Effector CD4-positive, alpha-beta T cell (primary cell): ENCODE data around the gene LRR1.
A peak's percentile ranks its signal among the peaks of the same experiment; 100 is the strongest.
"Not testable (repeated sequence)": the region's sequence is repeated elsewhere in the genome, so short reads cannot be mapped to it uniquely, and the experiment has no call there.

ENCODE experiments used
- DNase-seq: peaks from one replicate; pipeline ENCODE4 v3.0.0-alpha.2; 2020

The LRR1 gene

GRCh38 chr14:49586673-49587460, 11.9 kb upstream of the LRR1 start:
- DNase-seq = no peak

GRCh38 chr14:49589387-49589786, 9.4 kb upstream of the LRR1 start:
- no peak for DNase-seq

GRCh38 chr14:49593016-49593415, 5.7 kb upstream of the LRR1 start:
- no peak for DNase-seq

GRCh38 chr14:49594347-49595091, 4.2 kb upstream of the LRR1 start:
- DNase-seq = no peak

GRCh38 chr14:49598189-49598484, 603 bp upstream of the LRR1 start:
- DNase-seq = no peak

GRCh38 chr14:49607583-49607982, 8.8 kb downstream of the LRR1 start:
- DNase-seq = no peak

GRCh38 chr14:49612251-49612650, 13.5 kb downstream of the LRR1 start:
- no peak for DNase-seq

GRCh38 chr14:49612671-49613070, 13.9 kb downstream of the LRR1 start:
- no peak for DNase-seq

- no peak for DNase-seq
Measured at GRCh38 chr14:49614196-49614595, 15.5 kb downstream of the LRR1 start.

GRCh38 chr14:49615776-49616175, 17.0 kb downstream of the LRR1 start:
- DNase-seq = no peak

- DNase-seq = no peak
Measured at GRCh38 chr14:49617852-49618519, 19.2 kb downstream of the LRR1 start.

- not testable (repeated sequence) for DNase-seq
Measured at GRCh38 chr14:49619273-49619672, 20.5 kb downstream of the LRR1 start.

- no peak for DNase-seq
Measured at GRCh38 chr14:49619730-49620129, 21.0 kb downstream of the LRR1 start.

- DNase-seq = peak; percentile 92
Measured at GRCh38 chr14:49620182-49621113, 21.7 kb downstream of the LRR1 start, which contains the start of the genes MGAT2 and RPL36AL. MGAT2 (plus strand) TSS chr14:49620799; CDS start chr14:49621269, 470 bp downstream. RPL36AL (minus strand) TSS chr14:49620626; CDS start chr14:49619104, 1,522 bp downstream.

- peak; percentile 42 for DNase-seq
Measured at GRCh38 chr14:49621114-49621881, 22.6 kb downstream of the LRR1 start.

GRCh38 chr14:49622022-49622607, 23.4 kb downstream of the LRR1 start:
- DNase-seq = no peak

GRCh38 chr14:49623387-49623786, 24.6 kb downstream of the LRR1 start:
- no peak for DNase-seq

GRCh38 chr14:49623941-49624839, 25.4 kb downstream of the LRR1 start:
- peak; percentile 38 for DNase-seq

GRCh38 chr14:49633640-49634546, 35.2 kb downstream of the LRR1 start:
- peak; percentile 91 for DNase-seq
